Parathyroid adenoma (tissue), 2 donors: ENCODE measurements around the gene NRP2.

Experiments
- H2AFZ ChIP-seq: fragments of 300-600 bp; sonication (generic); one replicate; pipeline ENCODE4 v1.7.0; 2017; ENCODE audit warnings: antibody characterized with exemption, mild to moderate bottlenecking
- H3K27ac ChIP-seq: fragments of 300-600 bp; sonication (generic); one replicate; pipeline ENCODE4 v1.7.0; 2017
- H3K27me3 ChIP-seq: fragments of 300-600 bp; sonication (generic); one replicate; pipeline ENCODE4 v1.7.0; 2017; ENCODE audit warnings: low read length; ENCODE audit not compliant: control insufficient read depth, insufficient read depth
- H3K36me3 ChIP-seq: fragments of 300-600 bp; sonication (generic); one replicate; pipeline ENCODE4 v1.7.0; 2017; ENCODE audit warnings: low read length; ENCODE audit not compliant: control insufficient read depth, insufficient read depth
- H3K4me1 ChIP-seq: fragments of 300-600 bp; sonication (generic); one replicate; pipeline ENCODE4 v1.7.0; 2017; ENCODE audit warnings: control low read depth
- H3K4me2 ChIP-seq: fragments of 300-600 bp; sonication (generic); one replicate; pipeline ENCODE4 v1.7.0; 2017; ENCODE audit warnings: low read length
- H3K4me3 ChIP-seq: fragments of 300-600 bp; sonication (generic); one replicate; pipeline ENCODE4 v1.7.0; 2017; ENCODE audit warnings: low read depth, low read length
- H3K79me2 ChIP-seq: fragments of 300-600 bp; sonication (generic); one replicate; pipeline ENCODE4 v1.7.0; 2017; ENCODE audit warnings: control low read depth
- H3K9ac ChIP-seq: fragments of 300-600 bp; sonication (generic); one replicate; pipeline ENCODE4 v1.7.0; 2017; ENCODE audit warnings: mild to moderate bottlenecking
- H3K9me3 ChIP-seq: fragments of 300-600 bp; sonication (generic); one replicate; pipeline ENCODE4 v1.7.0; 2017; ENCODE audit warnings: low read length; ENCODE audit not compliant: control insufficient read depth
- TF ChIP-seq, protein P1 (sequence below): fragments of 300-600 bp; sonication (generic); IDR thresholded peaks from one replicate; pipeline ENCODE4 v1.7.0; 2017; ENCODE audit warnings: antibody characterized with exemption, mild to moderate bottlenecking
- donor health status: primary hyperparathyroidism.

The NRP2 gene

DNA sequence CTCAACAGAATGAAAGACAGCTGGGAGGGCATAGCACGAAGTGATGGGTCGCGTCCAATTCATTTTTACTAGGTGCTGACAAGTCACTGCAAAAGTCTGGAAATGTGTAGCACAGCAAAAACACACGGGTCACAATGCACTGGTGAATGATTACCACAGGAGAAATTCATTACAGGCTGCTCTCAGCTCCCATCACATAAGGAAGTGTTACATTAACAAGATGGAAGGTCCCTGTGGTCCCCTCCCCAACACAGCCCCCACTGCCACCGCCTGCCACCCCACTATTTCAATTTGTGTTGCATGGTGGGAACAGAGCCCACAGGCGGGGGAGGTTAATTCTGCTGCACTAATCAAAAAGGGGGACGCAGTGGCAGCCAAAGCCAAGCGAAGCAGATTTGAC lies 122.8 kb downstream of the NRP2 start:
- Histone ChIP-seq H3K79me2 (no peaks in the 10 kb centered on the region), H3K4me2 (no peak overlapping the region), H3K27ac (no peak overlapping the region), H3K4me3 (no peak overlapping the region), H3K36me3 (no peaks in the 10 kb centered on the region), H2AFZ (no peak overlapping the region), H3K9ac (no peak overlapping the region), H3K4me1 (no peaks in the 10 kb centered on the region), H3K27me3 (no peaks in the 10 kb centered on the region), H3K9me3 (no peaks in the 10 kb centered on the region)
- TF ChIP-seq, protein P1, sequence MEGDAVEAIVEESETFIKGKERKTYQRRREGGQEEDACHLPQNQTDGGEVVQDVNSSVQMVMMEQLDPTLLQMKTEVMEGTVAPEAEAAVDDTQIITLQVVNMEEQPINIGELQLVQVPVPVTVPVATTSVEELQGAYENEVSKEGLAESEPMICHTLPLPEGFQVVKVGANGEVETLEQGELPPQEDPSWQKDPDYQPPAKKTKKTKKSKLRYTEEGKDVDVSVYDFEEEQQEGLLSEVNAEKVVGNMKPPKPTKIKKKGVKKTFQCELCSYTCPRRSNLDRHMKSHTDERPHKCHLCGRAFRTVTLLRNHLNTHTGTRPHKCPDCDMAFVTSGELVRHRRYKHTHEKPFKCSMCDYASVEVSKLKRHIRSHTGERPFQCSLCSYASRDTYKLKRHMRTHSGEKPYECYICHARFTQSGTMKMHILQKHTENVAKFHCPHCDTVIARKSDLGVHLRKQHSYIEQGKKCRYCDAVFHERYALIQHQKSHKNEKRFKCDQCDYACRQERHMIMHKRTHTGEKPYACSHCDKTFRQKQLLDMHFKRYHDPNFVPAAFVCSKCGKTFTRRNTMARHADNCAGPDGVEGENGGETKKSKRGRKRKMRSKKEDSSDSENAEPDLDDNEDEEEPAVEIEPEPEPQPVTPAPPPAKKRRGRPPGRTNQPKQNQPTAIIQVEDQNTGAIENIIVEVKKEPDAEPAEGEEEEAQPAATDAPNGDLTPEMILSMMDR, result no peak

DNA sequence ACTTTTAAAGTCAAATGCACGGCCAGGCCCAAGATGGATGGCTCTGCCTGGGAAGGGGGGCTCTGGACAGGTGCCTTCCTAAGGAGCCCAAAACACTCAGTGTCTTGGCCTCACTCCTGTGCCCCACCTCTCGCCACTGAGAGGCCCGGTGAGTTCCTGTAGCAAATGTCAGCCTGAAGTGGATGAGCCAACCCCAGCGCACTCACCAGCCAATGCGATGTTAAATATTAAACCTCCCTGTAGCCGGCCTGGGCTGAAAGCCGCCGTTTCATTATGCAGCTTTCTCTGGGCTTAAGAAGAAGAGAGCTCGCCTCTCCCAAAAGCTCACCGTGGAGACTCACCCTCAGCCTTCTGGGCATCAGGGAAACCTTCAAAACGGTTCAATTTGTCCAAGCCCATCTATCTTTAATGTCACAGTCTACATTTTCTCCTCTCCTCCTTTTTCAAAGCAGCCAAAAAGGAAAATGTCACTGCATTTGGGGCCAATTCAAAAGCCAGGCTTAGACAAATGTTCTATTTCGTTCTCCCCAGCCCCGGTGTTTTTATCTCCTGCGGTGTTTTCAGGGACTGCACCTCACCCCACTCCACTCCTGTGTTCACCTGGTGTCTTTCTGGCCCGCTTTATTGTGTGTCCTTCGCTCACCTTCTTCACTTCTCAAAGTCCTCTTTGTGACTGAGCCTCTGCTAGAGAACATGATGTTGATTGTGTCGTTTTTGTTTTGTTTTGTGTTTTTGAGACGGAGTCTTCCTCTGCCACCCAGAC lies 124.0 kb downstream of the NRP2 start:
- no peak overlapping the region for H3K4me2 ChIP-seq
- H3K27ac ChIP-seq, result no peak overlapping the region
- TF ChIP-seq, protein P1, result no peak
- no peaks in the 10 kb centered on the region for H3K79me2 ChIP-seq
- no peaks in the 10 kb centered on the region for H3K9me3 ChIP-seq
- no peak overlapping the region for H3K9ac ChIP-seq
- H3K4me1 ChIP-seq, result no peaks in the 10 kb centered on the region
- H2AFZ ChIP-seq, result no peak overlapping the region
- no peak overlapping the region for H3K4me3 ChIP-seq
- no peaks in the 10 kb centered on the region for H3K27me3 ChIP-seq
- H3K36me3 ChIP-seq, result no peaks in the 10 kb centered on the region

DNA sequence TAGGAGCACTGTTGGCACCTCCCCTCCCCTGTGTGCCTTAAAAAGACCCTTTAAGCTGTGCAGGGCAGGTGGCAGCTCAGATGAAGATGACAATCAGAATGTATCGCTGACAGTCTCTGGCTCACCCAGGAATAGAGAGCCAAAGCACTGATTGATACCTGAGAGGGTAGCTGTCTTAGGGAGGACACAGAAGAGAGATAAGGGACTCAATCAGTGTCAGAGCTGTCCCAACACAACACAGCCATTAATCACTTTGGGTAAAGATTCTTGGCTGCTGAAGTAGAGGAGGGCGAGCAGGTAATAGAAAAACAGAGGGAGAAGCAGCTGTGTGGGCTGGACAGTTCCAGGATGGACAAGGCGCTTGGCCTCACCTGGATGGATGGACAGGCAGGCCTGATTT lies 124.9 kb downstream of the NRP2 start:
- no peak overlapping the region for H2AFZ ChIP-seq
- no peaks in the 10 kb centered on the region for H3K79me2 ChIP-seq
- H3K27ac ChIP-seq, result no peak overlapping the region
- no peak overlapping the region for H3K9ac ChIP-seq
- H3K9me3 ChIP-seq, result no peaks in the 10 kb centered on the region
- no peak overlapping the region for H3K4me3 ChIP-seq
- no peak overlapping the region for H3K4me2 ChIP-seq
- no peaks in the 10 kb centered on the region for H3K27me3 ChIP-seq
- H3K4me1 ChIP-seq, result no peaks in the 10 kb centered on the region
- no peaks in the 10 kb centered on the region for H3K36me3 ChIP-seq
- TF ChIP-seq, protein P1, result no peak

DNA sequence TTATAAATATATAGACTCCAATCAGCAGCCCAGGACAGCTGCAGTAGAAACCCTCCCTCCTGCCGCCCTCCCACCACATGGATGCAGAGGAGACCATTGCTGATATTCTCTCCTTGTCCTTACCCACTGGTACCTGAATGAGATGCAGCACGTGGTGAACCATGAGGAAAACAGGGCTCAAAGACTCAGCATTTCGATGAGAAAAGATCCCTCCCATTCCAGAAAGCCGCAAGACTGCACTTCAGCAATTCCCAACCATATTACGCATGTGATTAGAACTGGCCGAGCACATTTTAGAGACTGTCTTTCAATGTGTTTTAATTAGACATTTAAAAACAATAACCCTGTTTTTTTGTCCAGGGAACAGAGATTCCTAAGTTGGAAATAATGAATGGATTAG lies 125.5 kb downstream of the NRP2 start:
- no peaks in the 10 kb centered on the region for H3K4me1 ChIP-seq
- no peak overlapping the region for H3K4me3 ChIP-seq
- H3K27me3 ChIP-seq, result no peaks in the 10 kb centered on the region
- no peaks in the 10 kb centered on the region for H3K9me3 ChIP-seq
- TF ChIP-seq, protein P1, result no peak
- no peaks in the 10 kb centered on the region for H3K36me3 ChIP-seq
- H3K79me2 ChIP-seq, result no peaks in the 10 kb centered on the region
- H3K9ac ChIP-seq, result no peak overlapping the region
- H2AFZ ChIP-seq, result no peak overlapping the region
- H3K4me2 ChIP-seq, result no peak overlapping the region
- no peak overlapping the region for H3K27ac ChIP-seq
